Measurements from ENCODE around the gene KLHL17. TPM values are rescaled to one million over a fixed set of nuclear protein-coding genes. Genes with fewer than 3 reads are reported as not detected.
A peak's percentile ranks its signal among the peaks of the same experiment; 100 is the strongest.

The KLHL17 gene
- polyA plus RNA-seq, 4 donors = 3.9 to 11.9 (median 6.8) TPM

- DNase-seq = no peak
- Histone ChIP-seq H3K27ac (ENCODE audit: low read depth in 1 of 3, low read length in 2 of 3) (no peak overlapping the region), H3K4me1 (ENCODE audit: control insufficient read depth in 3 of 3, insufficient read depth in 2 of 3, low read depth in 1 of 3, low read length in 2 of 3) (peaks cover 0 to 13% (median 4%) of the 10 kb centered on the region in 3 donors), H3K36me3 (ENCODE audit: control insufficient read depth in 3 of 3, insufficient read depth in 2 of 3, low read depth in 1 of 3, low read length in 3 of 3) (peaks cover 0 to 3% (median 0%) of the 10 kb centered on the region in 3 donors), H3K4me3 (ENCODE audit: low read depth in 1 of 3, low read length in 3 of 3) (peak overlapping the region in 2 of 3 donors; percentile 15 to 56), H3K9me3 (ENCODE audit: control insufficient read depth in 2 of 2, insufficient read depth in 1 of 2, low read depth in 1 of 2, low read length in 1 of 2) (peaks cover 0 to 3% of the 10 kb centered on the region in 2 donors), H3K27me3 (ENCODE audit: control insufficient read depth in 3 of 3, insufficient read depth in 3 of 3, low read length in 3 of 3) (peaks cover 13 to 60% (median 13%) of the 10 kb centered on the region in 3 donors)
- no peak for FAIRE-seq
- WGBS, 3 donors = 19 to 24% (median 23%) methylated on average over 68 to 75 of the region's 75 CpGs
Measured at GRCh38 chr1:997993-998744, 37.8 kb downstream of the KLHL17 start.

- peaks cover 0 to 13% (median 4%) of the 10 kb centered on the region in 3 donors for H3K4me1 ChIP-seq (ENCODE audit: control insufficient read depth in 3 of 3, insufficient read depth in 2 of 3, low read depth in 1 of 3, low read length in 2 of 3)
- FAIRE-seq = no peak
- peaks cover 13 to 60% (median 13%) of the 10 kb centered on the region in 3 donors for H3K27me3 ChIP-seq (ENCODE audit: control insufficient read depth in 3 of 3, insufficient read depth in 3 of 3, low read length in 3 of 3)
- H3K36me3 ChIP-seq (ENCODE audit: control insufficient read depth in 3 of 3, insufficient read depth in 2 of 3, low read depth in 1 of 3, low read length in 3 of 3) = peaks cover 0 to 7% (median 0%) of the 10 kb centered on the region in 3 donors
- H3K4me3 ChIP-seq (ENCODE audit: low read depth in 1 of 3, low read length in 3 of 3) = peak overlapping the region; percentile 23 to 56 (median 34)
- DNase-seq = peak in 1 of 2 donors; percentile 73
- H3K27ac ChIP-seq (ENCODE audit: low read depth in 1 of 3, low read length in 2 of 3) = no peak overlapping the region
- H3K9me3 ChIP-seq (ENCODE audit: control insufficient read depth in 2 of 2, insufficient read depth in 1 of 2, low read depth in 1 of 2, low read length in 1 of 2) = no peaks in the 10 kb centered on the region
- 0% methylated on average over 3 to 27 of the region's 27 CpGs for WGBS, 3 donors
Measured at GRCh38 chr1:998745-998994, 38.3 kb downstream of the KLHL17 start.

GRCh38 chr1:998995-999724 is 38.8 kb downstream of the KLHL17 start:
- Histone ChIP-seq H3K27ac (ENCODE audit: low read depth in 1 of 3, low read length in 2 of 3) (peak overlapping the region in 1 of 3 donors; percentile 60), H3K27me3 (ENCODE audit: control insufficient read depth in 3 of 3, insufficient read depth in 3 of 3, low read length in 3 of 3) (peaks cover 13 to 60% (median 16%) of the 10 kb centered on the region in 3 donors)
- no peak for FAIRE-seq

GRCh38 chr1:999725-1000356 is 39.5 kb downstream of the KLHL17 start, which contains the start of gene HES4:
TSS of gene HES4 (minus strand) at chr1:1000097. CDS start at chr1:999973, 124 bp downstream.
- Histone ChIP-seq H3K4me1 (ENCODE audit: control insufficient read depth in 3 of 3, insufficient read depth in 2 of 3, low read depth in 1 of 3, low read length in 2 of 3) (peaks cover 0 to 22% (median 4%) of the 10 kb centered on the region in 3 donors), H3K4me3 (ENCODE audit: low read depth in 1 of 3, low read length in 3 of 3) (peak within 1 kb of the TSS; percentile 38 to 73 (median 56)), H3K27me3 (ENCODE audit: control insufficient read depth in 3 of 3, insufficient read depth in 3 of 3, low read length in 3 of 3) (peaks cover 13 to 59% (median 16%) of the 10 kb centered on the region in 3 donors), H3K9me3 (ENCODE audit: control insufficient read depth in 2 of 2, insufficient read depth in 1 of 2, low read depth in 1 of 2, low read length in 1 of 2) (no peaks in the 10 kb centered on the region), H3K27ac (ENCODE audit: low read depth in 1 of 3, low read length in 2 of 3) (peak within 1 kb of the TSS in 2 of 3 donors; percentile 95), H3K36me3 (ENCODE audit: control insufficient read depth in 3 of 3, insufficient read depth in 2 of 3, low read depth in 1 of 3, low read length in 3 of 3) (peaks cover 0 to 15% (median 0%) of the 10 kb centered on the region in 3 donors)
- no peak for FAIRE-seq
- DNase-seq = peak; percentile 81 to 95
- 1% methylated on average over 56 to 95 of the region's 95 CpGs for WGBS, 3 donors

More at GRCh38 chr1:998995-999724, 38.8 kb downstream of the KLHL17 start:
- WGBS, 3 donors = 0 to 1% (median 1%) methylated on average over 42 to 86 of the region's 86 CpGs
- Histone ChIP-seq H3K4me3 (ENCODE audit: low read depth in 1 of 3, low read length in 3 of 3) (peak overlapping the region; percentile 37 to 56 (median 38)), H3K4me1 (ENCODE audit: control insufficient read depth in 3 of 3, insufficient read depth in 2 of 3, low read depth in 1 of 3, low read length in 2 of 3) (peaks cover 0 to 16% (median 4%) of the 10 kb centered on the region in 3 donors), H3K9me3 (ENCODE audit: control insufficient read depth in 2 of 2, insufficient read depth in 1 of 2, low read depth in 1 of 2, low read length in 1 of 2) (no peaks in the 10 kb centered on the region), H3K36me3 (ENCODE audit: control insufficient read depth in 3 of 3, insufficient read depth in 2 of 3, low read depth in 1 of 3, low read length in 3 of 3) (peaks cover 0 to 11% (median 0%) of the 10 kb centered on the region in 3 donors)
- peak in 1 of 2 donors; percentile 70 for DNase-seq

GRCh38 chr1:1000357-1001056 is 40.1 kb downstream of the KLHL17 start:
- DNase-seq (peak in 1 of 2 donors; percentile 89), FAIRE-seq (no peak)
- Histone ChIP-seq H3K27ac (ENCODE audit: low read depth in 1 of 3, low read length in 2 of 3) (peak overlapping the region in 2 of 3 donors; percentile 95), H3K4me3 (ENCODE audit: low read depth in 1 of 3, low read length in 3 of 3) (peak overlapping the region; percentile 38 to 73 (median 56)), H3K4me1 (ENCODE audit: control insufficient read depth in 3 of 3, insufficient read depth in 2 of 3, low read depth in 1 of 3, low read length in 2 of 3) (peaks cover 0 to 29% (median 4%) of the 10 kb centered on the region in 3 donors), H3K27me3 (ENCODE audit: control insufficient read depth in 3 of 3, insufficient read depth in 3 of 3, low read length in 3 of 3) (peaks cover 13 to 54% (median 16%) of the 10 kb centered on the region in 3 donors), H3K9me3 (ENCODE audit: control insufficient read depth in 2 of 2, insufficient read depth in 1 of 2, low read depth in 1 of 2, low read length in 1 of 2) (no peaks in the 10 kb centered on the region), H3K36me3 (ENCODE audit: control insufficient read depth in 3 of 3, insufficient read depth in 2 of 3, low read depth in 1 of 3, low read length in 3 of 3) (peaks cover 0 to 15% (median 0%) of the 10 kb centered on the region in 3 donors)
- 1 to 2% (median 1%) methylated on average over 54 to 75 of the region's 75 CpGs for WGBS, 3 donors

- Histone ChIP-seq H3K9me3 (ENCODE audit: control insufficient read depth in 2 of 2, insufficient read depth in 1 of 2, low read depth in 1 of 2, low read length in 1 of 2) (no peaks in the 10 kb centered on the region), H3K36me3 (ENCODE audit: control insufficient read depth in 3 of 3, insufficient read depth in 2 of 3, low read depth in 1 of 3, low read length in 3 of 3) (peaks cover 0 to 15% (median 0%) of the 10 kb centered on the region in 3 donors), H3K4me3 (ENCODE audit: low read depth in 1 of 3, low read length in 3 of 3) (peak overlapping the region in 2 of 3 donors; percentile 48 to 56), H3K4me1 (ENCODE audit: control insufficient read depth in 3 of 3, insufficient read depth in 2 of 3, low read depth in 1 of 3, low read length in 2 of 3) (peaks cover 0 to 36% (median 4%) of the 10 kb centered on the region in 3 donors), H3K27me3 (ENCODE audit: control insufficient read depth in 3 of 3, insufficient read depth in 3 of 3, low read length in 3 of 3) (peaks cover 13 to 47% (median 16%) of the 10 kb centered on the region in 3 donors), H3K27ac (ENCODE audit: low read depth in 1 of 3, low read length in 2 of 3) (peak overlapping the region in 2 of 3 donors; percentile 60 to 95)
- FAIRE-seq = no peak
- DNase-seq = no peak
- WGBS, 3 donors = 2 to 8% (median 2%) methylated on average over 42 to 58 of the region's 58 CpGs
Measured at GRCh38 chr1:1001057-1001783, 40.8 kb downstream of the KLHL17 start.

GRCh38 chr1:1003618-1004419 is 43.4 kb downstream of the KLHL17 start:
- 80 to 85% (median 85%) methylated on average over 22 of the region's 22 CpGs for WGBS, 3 donors
- peaks cover 0 to 12% (median 0%) of the 10 kb centered on the region in 3 donors for H3K36me3 ChIP-seq (ENCODE audit: control insufficient read depth in 3 of 3, insufficient read depth in 2 of 3, low read depth in 1 of 3, low read length in 3 of 3)
- no peak overlapping the region for H3K27ac ChIP-seq (ENCODE audit: low read depth in 1 of 3, low read length in 2 of 3)
- peaks cover 0 to 43% (median 4%) of the 10 kb centered on the region in 3 donors for H3K4me1 ChIP-seq (ENCODE audit: control insufficient read depth in 3 of 3, insufficient read depth in 2 of 3, low read depth in 1 of 3, low read length in 2 of 3)
- peaks cover 0 to 4% of the 10 kb centered on the region in 2 donors for H3K9me3 ChIP-seq (ENCODE audit: control insufficient read depth in 2 of 2, insufficient read depth in 1 of 2, low read depth in 1 of 2, low read length in 1 of 2)
- no peak overlapping the region for H3K4me3 ChIP-seq (ENCODE audit: low read depth in 1 of 3, low read length in 3 of 3)
- H3K27me3 ChIP-seq (ENCODE audit: control insufficient read depth in 3 of 3, insufficient read depth in 3 of 3, low read length in 3 of 3) = peaks cover 0 to 25% (median 8%) of the 10 kb centered on the region in 3 donors
- DNase-seq (no peak), FAIRE-seq (no peak)
